Measurements from ENCODE around the gene DPYSL5. TPM values are rescaled to one million over a fixed set of nuclear protein-coding genes. Genes with fewer than 3 reads are reported as not detected.

Gene DPYSL5
- total RNA-seq, 6 donors from 2014 or later, result not detected

DNA sequence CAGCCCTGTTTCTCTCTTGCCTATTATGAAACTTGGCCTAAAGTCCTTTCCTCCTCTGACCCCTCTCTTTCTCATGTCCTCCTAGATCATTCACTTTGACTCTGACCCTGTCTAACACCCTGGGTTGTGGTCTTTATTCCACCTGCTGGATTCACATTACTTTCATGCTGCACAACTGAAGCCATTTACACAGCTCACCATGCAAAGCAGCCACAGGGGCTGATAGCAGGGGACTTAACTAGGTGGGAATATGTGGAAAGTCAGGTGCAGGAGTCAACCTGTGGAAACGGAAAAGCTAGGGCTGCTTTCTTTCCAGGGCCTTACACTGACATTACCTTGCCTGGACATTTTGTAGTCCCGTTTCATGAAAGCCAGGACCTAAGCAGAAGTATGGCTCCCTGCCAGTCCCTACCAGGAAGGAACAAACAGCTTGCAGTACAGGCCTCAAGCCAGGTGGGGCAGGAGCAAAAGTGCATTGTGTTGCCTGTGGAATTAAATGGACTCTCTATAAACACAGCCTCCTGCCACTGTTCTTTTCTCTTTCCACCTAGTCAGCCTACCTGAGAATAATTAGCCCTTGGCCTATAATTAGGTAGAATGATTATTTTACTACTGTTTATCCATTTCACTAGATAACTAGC lies 134.3 kb downstream of the DPYSL5 start:
- peak overlapping the region in 3 of 4 donors; percentile 13 to 27 (median 24) for H3K27ac ChIP-seq
- no peaks in the 10 kb centered on the region for H3K36me3 ChIP-seq
- peaks cover 9 to 24% (median 15%) of the 10 kb centered on the region in 4 donors for H3K4me1 ChIP-seq
- TF ChIP-seq, protein P1, sequence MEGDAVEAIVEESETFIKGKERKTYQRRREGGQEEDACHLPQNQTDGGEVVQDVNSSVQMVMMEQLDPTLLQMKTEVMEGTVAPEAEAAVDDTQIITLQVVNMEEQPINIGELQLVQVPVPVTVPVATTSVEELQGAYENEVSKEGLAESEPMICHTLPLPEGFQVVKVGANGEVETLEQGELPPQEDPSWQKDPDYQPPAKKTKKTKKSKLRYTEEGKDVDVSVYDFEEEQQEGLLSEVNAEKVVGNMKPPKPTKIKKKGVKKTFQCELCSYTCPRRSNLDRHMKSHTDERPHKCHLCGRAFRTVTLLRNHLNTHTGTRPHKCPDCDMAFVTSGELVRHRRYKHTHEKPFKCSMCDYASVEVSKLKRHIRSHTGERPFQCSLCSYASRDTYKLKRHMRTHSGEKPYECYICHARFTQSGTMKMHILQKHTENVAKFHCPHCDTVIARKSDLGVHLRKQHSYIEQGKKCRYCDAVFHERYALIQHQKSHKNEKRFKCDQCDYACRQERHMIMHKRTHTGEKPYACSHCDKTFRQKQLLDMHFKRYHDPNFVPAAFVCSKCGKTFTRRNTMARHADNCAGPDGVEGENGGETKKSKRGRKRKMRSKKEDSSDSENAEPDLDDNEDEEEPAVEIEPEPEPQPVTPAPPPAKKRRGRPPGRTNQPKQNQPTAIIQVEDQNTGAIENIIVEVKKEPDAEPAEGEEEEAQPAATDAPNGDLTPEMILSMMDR (IDR thresholded peaks at IDR 0.05), result peak in 5 of 6 experiments; percentile 20 to 60 (median 32)
- no peak for TF ChIP-seq EP300 (IDR thresholded peaks at IDR 0.05)
- TF ChIP-seq POLR2A (IDR thresholded peaks at IDR 0.05), result no peak
- no peak for TF ChIP-seq POLR2AphosphoS5 (IDR thresholded peaks at IDR 0.05)
- no peak overlapping the region for H3K4me3 ChIP-seq
- ATAC-seq (ENCODE audit: low FRiP score in 2 of 2) (peak; percentile 77 to 83), DNase-seq (peak in 1 of 2 donors; percentile 87)
- 27 to 33% methylated on average over 2 of the region's 2 CpGs for WGBS, 2 donors
- H3K9me3 ChIP-seq, result no peaks in the 10 kb centered on the region
- H3K27me3 ChIP-seq, result no peaks in the 10 kb centered on the region

- no peaks in the 10 kb centered on the region for H3K9me3 ChIP-seq
- no peaks in the 10 kb centered on the region for H3K27me3 ChIP-seq
- no peak overlapping the region for H3K4me3 ChIP-seq
- H3K36me3 ChIP-seq, result no peaks in the 10 kb centered on the region
- WGBS, 2 donors, result 52 to 75% methylated on average over 3 of the region's 3 CpGs
- no peak for ATAC-seq (ENCODE audit: low FRiP score in 2 of 2)
- TF ChIP-seq POLR2A (IDR thresholded peaks at IDR 0.05) (no peak), POLR2AphosphoS5 (IDR thresholded peaks at IDR 0.05) (no peak), EP300 (IDR thresholded peaks at IDR 0.05) (no peak)
- TF ChIP-seq, protein P1 (IDR thresholded peaks at IDR 0.05), result no peak
- no peak for DNase-seq
- H3K27ac ChIP-seq, result no peak overlapping the region
- peaks cover 9 to 24% (median 15%) of the 10 kb centered on the region in 4 donors for H3K4me1 ChIP-seq
Measured at GRCh38 chr2:26983746-26984145, 135.8 kb downstream of the DPYSL5 start.

- Histone ChIP-seq H3K36me3 (no peaks in the 10 kb centered on the region), H3K4me1 (peaks cover 9 to 24% (median 15%) of the 10 kb centered on the region in 4 donors), H3K27ac (no peak overlapping the region), H3K9me3 (no peaks in the 10 kb centered on the region), H3K4me3 (no peak overlapping the region), H3K27me3 (no peaks in the 10 kb centered on the region)
- TF ChIP-seq POLR2A (IDR thresholded peaks at IDR 0.05) (no peak), POLR2AphosphoS5 (IDR thresholded peaks at IDR 0.05) (no peak)
- TF ChIP-seq, protein P1 (IDR thresholded peaks at IDR 0.05), result no peak
- ATAC-seq (ENCODE audit: low FRiP score in 2 of 2), result no peak
- DNase-seq, result no peak
- WGBS, 2 donors, result 92 to 93% methylated on average over 4 of the region's 4 CpGs
Measured at GRCh38 chr2:26985807-26986206, 137.9 kb downstream of the DPYSL5 start.

DNA sequence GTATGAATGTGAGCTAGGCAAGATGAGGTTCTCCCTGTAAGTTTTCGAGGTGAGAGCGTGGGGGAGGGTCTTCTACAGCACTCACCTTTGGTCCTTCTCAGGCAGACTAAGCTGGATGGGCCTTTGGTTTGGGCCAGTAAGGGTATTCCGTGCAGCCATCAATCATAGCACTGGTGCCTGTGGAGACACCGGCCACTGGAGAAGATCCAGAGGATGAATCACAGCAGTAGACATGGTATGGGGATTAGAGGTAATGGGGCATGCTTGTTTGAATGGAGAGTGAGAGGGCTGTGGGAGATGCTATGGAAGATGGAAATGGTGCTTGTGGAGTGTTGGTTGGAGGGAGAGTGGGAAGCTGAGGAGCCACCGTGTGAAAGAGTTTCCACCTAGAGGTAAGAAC lies 138.6 kb downstream of the DPYSL5 start:
- DNase-seq, result no peak
- TF ChIP-seq POLR2AphosphoS5 (IDR thresholded peaks at IDR 0.05), result no peak
- TF ChIP-seq, protein P1 (IDR thresholded peaks at IDR 0.05), result no peak
- no peak for TF ChIP-seq POLR2A (IDR thresholded peaks at IDR 0.05)
- TF ChIP-seq EP300 (IDR thresholded peaks at IDR 0.05), result no peak
- Histone ChIP-seq H3K4me3 (no peak overlapping the region), H3K27ac (no peak overlapping the region), H3K36me3 (no peaks in the 10 kb centered on the region), H3K9me3 (no peaks in the 10 kb centered on the region), H3K4me1 (peaks cover 9 to 22% (median 15%) of the 10 kb centered on the region in 4 donors), H3K27me3 (no peaks in the 10 kb centered on the region)
- no peak for ATAC-seq (ENCODE audit: low FRiP score in 2 of 2)
- WGBS, 2 donors, result 80 to 89% methylated on average over 5 of the region's 5 CpGs
